IMR-90 (cell line): Measurements from ENCODE around the gene PHOSPHO2.
"Not testable (repeated sequence)": the region's sequence is repeated elsewhere in the genome, so short reads cannot be mapped to it uniquely, and the experiment has no call there.

Source experiments
- BHLHE40 ChIP-seq: fragments of 150-350 bp; IDR thresholded peaks from 2 replicates; pipeline ENCODE4 v1.6.1; 2016; ENCODE audit warnings: mild to moderate bottlenecking, low read depth, low read length
- CEBPB ChIP-seq: IDR thresholded peaks from 2 replicates; pipeline ENCODE4 v1.6.1; 2012; ENCODE audit warnings: low read depth, low read length, improper control_type of control experiment
- CHD1 ChIP-seq: IDR thresholded peaks from 2 replicates; pipeline ENCODE4 v1.6.1; 2012; ENCODE audit warnings: low read depth, low read length, improper control_type of control experiment
- MAZ ChIP-seq: IDR thresholded peaks from 2 replicates; pipeline ENCODE4 v1.6.1; 2012; ENCODE audit warnings: low read depth, mild to moderate bottlenecking, low read length, improper control_type of control experiment, moderate library complexity, borderline replicate concordance
- MXI1 ChIP-seq: IDR thresholded peaks from 2 replicates; pipeline ENCODE4 v1.6.1; 2012; ENCODE audit warnings: low read depth, mild to moderate bottlenecking, low read length, moderate library complexity, borderline replicate concordance
- NFE2L2 ChIP-seq: fragments of 150-350 bp; IDR thresholded peaks from 2 replicates; pipeline ENCODE4 v1.6.1; 2016; ENCODE audit warnings: low read depth, mild to moderate bottlenecking, low read length
- POLR2A ChIP-seq: IDR thresholded peaks from 2 replicates; pipeline ENCODE4 v1.6.1; 2012; ENCODE audit warnings: mild to moderate bottlenecking, low read depth, low read length
- RAD21 ChIP-seq: IDR thresholded peaks from 2 replicates; pipeline ENCODE4 v1.6.1; 2012; ENCODE audit warnings: low read length, improper control_type of control experiment
- RCOR1 ChIP-seq: IDR thresholded peaks from 2 replicates; pipeline ENCODE4 v1.6.1; 2012; ENCODE audit warnings: mild to moderate bottlenecking, low read length, improper control_type of control experiment; ENCODE audit not compliant: insufficient replicate concordance
- RFX5 ChIP-seq: IDR thresholded peaks from 2 replicates; pipeline ENCODE4 v1.8.0; 2012; ENCODE audit warnings: low read depth, mild to moderate bottlenecking, low read length, moderate library complexity
- SMC3 ChIP-seq: fragments of 150-350 bp; IDR thresholded peaks from 2 replicates; pipeline ENCODE4 v1.6.1; 2016; ENCODE audit warnings: low read depth, mild to moderate bottlenecking, antibody characterized with exemption, low read length, moderate library complexity
- TF ChIP-seq, protein P1 (sequence below): conservative IDR thresholded peaks from 2 replicates; pipeline ENCODE4 v1.5.1; 2012; ENCODE audit warnings: mild to moderate bottlenecking, low read depth, low read length, improper control_type of control experiment
- TF ChIP-seq, protein P2 (sequence below): fragments of 150-350 bp; IDR thresholded peaks from 2 replicates; pipeline ENCODE4 v1.6.1; 2017; ENCODE audit warnings: mild to moderate bottlenecking, antibody characterized with exemption, low read length, low read depth
- TF ChIP-seq, protein P3 (sequence below): fragments of 150-350 bp; IDR thresholded peaks from 2 replicates; pipeline ENCODE4 v1.6.1; 2016; ENCODE audit warnings: low read depth, mild to moderate bottlenecking, low read length, moderate library complexity, borderline replicate concordance

- TF ChIP-seq, protein P1, sequence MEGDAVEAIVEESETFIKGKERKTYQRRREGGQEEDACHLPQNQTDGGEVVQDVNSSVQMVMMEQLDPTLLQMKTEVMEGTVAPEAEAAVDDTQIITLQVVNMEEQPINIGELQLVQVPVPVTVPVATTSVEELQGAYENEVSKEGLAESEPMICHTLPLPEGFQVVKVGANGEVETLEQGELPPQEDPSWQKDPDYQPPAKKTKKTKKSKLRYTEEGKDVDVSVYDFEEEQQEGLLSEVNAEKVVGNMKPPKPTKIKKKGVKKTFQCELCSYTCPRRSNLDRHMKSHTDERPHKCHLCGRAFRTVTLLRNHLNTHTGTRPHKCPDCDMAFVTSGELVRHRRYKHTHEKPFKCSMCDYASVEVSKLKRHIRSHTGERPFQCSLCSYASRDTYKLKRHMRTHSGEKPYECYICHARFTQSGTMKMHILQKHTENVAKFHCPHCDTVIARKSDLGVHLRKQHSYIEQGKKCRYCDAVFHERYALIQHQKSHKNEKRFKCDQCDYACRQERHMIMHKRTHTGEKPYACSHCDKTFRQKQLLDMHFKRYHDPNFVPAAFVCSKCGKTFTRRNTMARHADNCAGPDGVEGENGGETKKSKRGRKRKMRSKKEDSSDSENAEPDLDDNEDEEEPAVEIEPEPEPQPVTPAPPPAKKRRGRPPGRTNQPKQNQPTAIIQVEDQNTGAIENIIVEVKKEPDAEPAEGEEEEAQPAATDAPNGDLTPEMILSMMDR = not testable (repeated sequence)
- not testable (repeated sequence) for TF ChIP-seq CHD1, CEBPB, POLR2A, SMC3, RAD21, RFX5, NFE2L2, MXI1, BHLHE40, RCOR1, MAZ
- TF ChIP-seq, protein P2, sequence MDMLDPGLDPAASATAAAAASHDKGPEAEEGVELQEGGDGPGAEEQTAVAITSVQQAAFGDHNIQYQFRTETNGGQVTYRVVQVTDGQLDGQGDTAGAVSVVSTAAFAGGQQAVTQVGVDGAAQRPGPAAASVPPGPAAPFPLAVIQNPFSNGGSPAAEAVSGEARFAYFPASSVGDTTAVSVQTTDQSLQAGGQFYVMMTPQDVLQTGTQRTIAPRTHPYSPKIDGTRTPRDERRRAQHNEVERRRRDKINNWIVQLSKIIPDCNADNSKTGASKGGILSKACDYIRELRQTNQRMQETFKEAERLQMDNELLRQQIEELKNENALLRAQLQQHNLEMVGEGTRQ = not testable (repeated sequence)
- TF ChIP-seq, protein P3, sequence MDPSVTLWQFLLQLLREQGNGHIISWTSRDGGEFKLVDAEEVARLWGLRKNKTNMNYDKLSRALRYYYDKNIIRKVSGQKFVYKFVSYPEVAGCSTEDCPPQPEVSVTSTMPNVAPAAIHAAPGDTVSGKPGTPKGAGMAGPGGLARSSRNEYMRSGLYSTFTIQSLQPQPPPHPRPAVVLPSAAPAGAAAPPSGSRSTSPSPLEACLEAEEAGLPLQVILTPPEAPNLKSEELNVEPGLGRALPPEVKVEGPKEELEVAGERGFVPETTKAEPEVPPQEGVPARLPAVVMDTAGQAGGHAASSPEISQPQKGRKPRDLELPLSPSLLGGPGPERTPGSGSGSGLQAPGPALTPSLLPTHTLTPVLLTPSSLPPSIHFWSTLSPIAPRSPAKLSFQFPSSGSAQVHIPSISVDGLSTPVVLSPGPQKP = not testable (repeated sequence)
Observed at GRCh38 chr2:169684712-169685111, 9.6 kb upstream of the PHOSPHO2 start.
